ENCODE results near the gene EML2. TPM values are rescaled to one million over a fixed set of nuclear protein-coding genes. Genes with fewer than 3 reads are reported as not detected.

The EML2 gene
- polyA plus RNA-seq, 1 experiment: 10.8 TPM

- H3K4me3 ChIP-seq (ENCODE audit: low read depth, low read length): no peak overlapping the region
- POLR2A ChIA-PET: interaction anchor here (1.2 kb wide), 1 partner anchor 114 kb away, joined by 4 read pairs; no protein-coding TSS in a partner anchor
- no peak for TF ChIP-seq CTCF (IDR thresholded peaks at IDR 0.05; ENCODE audit: low read depth, low read length)
- CTCF ChIA-PET: no interaction called here
- no peaks in the 10 kb centered on the region for H3K9me3 ChIP-seq (ENCODE audit: control insufficient read depth, insufficient read depth, low read length)
- no peak overlapping the region for H3K27ac ChIP-seq (ENCODE audit: low read depth, low read length)
- no peak for DNase-seq (ENCODE audit: low read depth, low spot score)
- H3K27me3 ChIP-seq (ENCODE audit: control insufficient read depth, insufficient read depth, low read length): no peaks in the 10 kb centered on the region
Observed at GRCh38 chr19:45653634-45654033, 14.4 kb upstream of the EML2 start.

- Histone ChIP-seq H3K27me3 (ENCODE audit: control insufficient read depth, insufficient read depth, low read length) (no peaks in the 10 kb centered on the region), H3K4me3 (ENCODE audit: low read depth, low read length) (no peak overlapping the region), H3K9me3 (ENCODE audit: control insufficient read depth, insufficient read depth, low read length) (no peaks in the 10 kb centered on the region), H3K27ac (ENCODE audit: low read depth, low read length) (no peak overlapping the region)
- POLR2A ChIA-PET: no interaction called here
- CTCF ChIA-PET: no interaction called here
- no peak for TF ChIP-seq CTCF (IDR thresholded peaks at IDR 0.05; ENCODE audit: low read depth, low read length)
- DNase-seq (ENCODE audit: low read depth, low spot score): no peak
Observed at GRCh38 chr19:45650722-45651121, 11.5 kb upstream of the EML2 start.

- POLR2A ChIA-PET: interaction anchor here (0.7 to 1.5 kb wide), 4 partner anchors 16 to 268 kb away, joined by 3 to 6 read pairs (median 4); partner anchors contain the start of genes QPCTL and SNRPD2
- TF ChIP-seq CTCF (IDR thresholded peaks at IDR 0.05; ENCODE audit: low read depth, low read length): no peak
- Histone ChIP-seq H3K27me3 (ENCODE audit: control insufficient read depth, insufficient read depth, low read length) (no peaks in the 10 kb centered on the region), H3K4me3 (ENCODE audit: low read depth, low read length) (peak overlapping the region; percentile 56), H3K9me3 (ENCODE audit: control insufficient read depth, insufficient read depth, low read length) (no peaks in the 10 kb centered on the region; the same call in 1 of the 2 replicates), H3K27ac (ENCODE audit: low read depth, low read length) (peak overlapping the region; percentile 22)
- CTCF ChIA-PET: interaction anchor here (1.0 to 1.3 kb wide), 2 partner anchors 161 to 168 kb away, joined by 4 to 7 read pairs; no protein-coding TSS in a partner anchor
- no peak for DNase-seq (ENCODE audit: low read depth, low spot score)
Observed at GRCh38 chr19:45646345-45646698, 7.1 kb upstream of the EML2 start.

- H3K9me3 ChIP-seq (ENCODE audit: control insufficient read depth, insufficient read depth, low read length): no peaks in the 10 kb centered on the region; the same call in 1 of the 2 replicates
- POLR2A ChIA-PET: interaction anchor here (0.6 to 1.5 kb wide), 5 partner anchors 14 to 268 kb away, joined by 3 to 6 read pairs (median 3); partner anchors contain the start of genes QPCTL and SNRPD2
- CTCF ChIA-PET: interaction anchor here (0.9 to 1.3 kb wide), 3 partner anchors 47 to 167 kb away, joined by 4 to 7 read pairs (median 5); partner anchors contain the start of gene QPCTL
- peak overlapping the region; percentile 56 for H3K4me3 ChIP-seq (ENCODE audit: low read depth, low read length)
- peak; percentile 62 for DNase-seq (ENCODE audit: low read depth, low spot score)
- no peaks in the 10 kb centered on the region for H3K27me3 ChIP-seq (ENCODE audit: control insufficient read depth, insufficient read depth, low read length)
- TF ChIP-seq CTCF (IDR thresholded peaks at IDR 0.05; ENCODE audit: low read depth, low read length): no peak
- H3K27ac ChIP-seq (ENCODE audit: low read depth, low read length): peak overlapping the region; percentile 25
Observed at GRCh38 chr19:45645631-45646344, 6.6 kb upstream of the EML2 start.

- POLR2A ChIA-PET: interaction anchor here (0.6 to 1.5 kb wide), 3 partner anchors 13 to 47 kb away, joined by 3 to 6 read pairs (median 3); partner anchors contain the start of genes QPCTL and SNRPD2
- no peak overlapping the region for H3K27ac ChIP-seq (ENCODE audit: low read depth, low read length)
Observed at GRCh38 chr19:45645068-45645630, 6.0 kb upstream of the EML2 start.

More at GRCh38 chr19:45645068-45645630, 6.0 kb upstream of the EML2 start:
- CTCF ChIA-PET: interaction anchor here (0.9 to 1.3 kb wide), 3 partner anchors 48 to 167 kb away, joined by 4 to 7 read pairs (median 5); partner anchors contain the start of gene QPCTL
- Histone ChIP-seq H3K27me3 (ENCODE audit: control insufficient read depth, insufficient read depth, low read length) (no peaks in the 10 kb centered on the region), H3K9me3 (ENCODE audit: control insufficient read depth, insufficient read depth, low read length) (no peaks in the 10 kb centered on the region; the same call in 1 of the 2 replicates), H3K4me3 (ENCODE audit: low read depth, low read length) (peak overlapping the region; percentile 56)
- no peak for DNase-seq (ENCODE audit: low read depth, low spot score)
- no peak for TF ChIP-seq CTCF (IDR thresholded peaks at IDR 0.05; ENCODE audit: low read depth, low read length)
